HEK293 (cell line): ENCODE results near the gene ZNF587.

Source experiments
- CTCF ChIA-PET: fragments of 350-600 bp; formaldehyde crosslinking; extraction: SDS; loops from one replicate; lab custom pipeline; 2021; ENCODE audit warnings: antibody characterized with exemption; lab: Yijun Ruan, JAX
- POLR2A ChIA-PET: fragments of 300-600 bp; formaldehyde crosslinking; extraction: SDS; loops from one replicate; lab custom pipeline; 2020; ENCODE audit warnings: antibody characterized with exemption, inconsistent platforms; lab: Yijun Ruan, JAX
- H3K27ac ChIP-seq: fragments of 200-500 bp; sonication (Bioruptor generic); 2 replicates; pipeline ENCODE4 v1.5.1; 2014; ENCODE audit warnings: low read depth, low read length, control low read depth, inconsistent platforms; ENCODE audit errors: extremely low read depth
- H3K36me3 ChIP-seq, 2 experiments: fragments of 200-500 bp in 1 of 2; sonication (Bioruptor generic) in 1 of 2; 1 replicate in 1 of 2; 2 replicates in 1 of 2; pipeline ENCODE4 v1.5.1; 2014 to 2017; ENCODE audit warnings: inconsistent platforms in 2 of 2, low read length in 2 of 2; ENCODE audit not compliant: control insufficient read depth in 2 of 2, insufficient read depth in 1 of 2
- H3K4me1 ChIP-seq: fragments of 200-500 bp; sonication (Bioruptor generic); 2 replicates; pipeline ENCODE4 v1.5.1; 2014; ENCODE audit warnings: mild to moderate bottlenecking, low read length, inconsistent platforms; ENCODE audit not compliant: control insufficient read depth, insufficient read depth
- H3K4me3 ChIP-seq: 2 replicates; pipeline ENCODE4 v1.5.1; 2011; ENCODE audit warnings: low read depth, mild to moderate bottlenecking, control low read depth, low read length, moderate library complexity
- H3K9me3 ChIP-seq: fragments of 200-500 bp; sonication (Bioruptor generic); 2 replicates; pipeline ENCODE4 v1.5.1; 2014; ENCODE audit warnings: low read depth, low read length, inconsistent platforms; ENCODE audit not compliant: control insufficient read depth, insufficient read depth
- BCL11B ChIP-seq: fragments of 450-650 bp; formaldehyde crosslinking; IDR thresholded peaks from 2 replicates; pipeline ENCODE4 v1.5.1; 2016; ENCODE audit warnings: low read depth, missing biosample characterization, missing genetic modification characterization
- GLIS2 ChIP-seq: fragments of 450-650 bp; formaldehyde crosslinking; IDR thresholded peaks from 2 replicates; pipeline ENCODE4 v1.5.1; 2016; ENCODE audit warnings: missing biosample characterization, missing genetic modification characterization
- HOXD13 ChIP-seq: sonication (generic); formaldehyde crosslinking; IDR thresholded peaks from 2 replicates; pipeline ENCODE4 v1.8.0; 2022; ENCODE audit warnings: missing genetic modification reagents, borderline replicate concordance
- KLF7 ChIP-seq: fragments of 450-650 bp; formaldehyde crosslinking; IDR thresholded peaks from 2 replicates; pipeline ENCODE4 v1.5.1; 2016; ENCODE audit warnings: missing biosample characterization, missing genetic modification characterization, borderline replicate concordance
- ZBTB17 ChIP-seq: fragments of 450-650 bp; formaldehyde crosslinking; IDR thresholded peaks from 2 replicates; pipeline ENCODE4 v1.5.1; 2016; ENCODE audit warnings: missing biosample characterization, missing genetic modification characterization
- ZNF10 ChIP-seq: fragments of 450-650 bp; formaldehyde crosslinking; IDR thresholded peaks from 2 replicates; pipeline ENCODE4 v1.5.1; 2017; ENCODE audit warnings: missing biosample characterization, missing genetic modification characterization
- ZNF133 ChIP-seq: fragments of 450-650 bp; formaldehyde crosslinking; IDR thresholded peaks from 2 replicates; pipeline ENCODE4 v1.5.1; 2016; ENCODE audit warnings: missing biosample characterization, missing genetic modification characterization
- ZNF202 ChIP-seq: fragments of 450-650 bp; formaldehyde crosslinking; IDR thresholded peaks from 2 replicates; pipeline ENCODE4 v1.5.1; 2016; ENCODE audit warnings: missing biosample characterization, missing genetic modification characterization, borderline replicate concordance
- ZNF239 ChIP-seq: fragments of 450-650 bp; formaldehyde crosslinking; IDR thresholded peaks from 2 replicates; pipeline ENCODE4 v1.5.1; 2016; ENCODE audit warnings: missing biosample characterization, missing genetic modification characterization
- ZNF274 ChIP-seq, 2 experiments: fragments of 200-500 bp in 1 of 2; fragments of 450-650 bp in 1 of 2; sonication (Bioruptor generic) in 1 of 2; formaldehyde crosslinking in 1 of 2; IDR thresholded peaks; 2 replicates each; pipeline versions ENCODE4 v1.5.1 to v1.6.1; 2014 to 2016; ENCODE audit warnings: borderline replicate concordance in 1 of 2, inconsistent platforms in 1 of 2, low read length in 1 of 2, missing biosample characterization in 1 of 2, missing genetic modification characterization in 1 of 2
- ZNF302 ChIP-seq: fragments of 450-650 bp; formaldehyde crosslinking; IDR thresholded peaks from 2 replicates; pipeline ENCODE4 v1.5.1; 2016; ENCODE audit warnings: missing biosample characterization, missing genetic modification characterization, low read depth
- ZNF335 ChIP-seq: fragments of 450-650 bp; formaldehyde crosslinking; conservative IDR thresholded peaks from 2 replicates; pipeline ENCODE4 v1.5.1; 2016; ENCODE audit warnings: missing biosample characterization, missing genetic modification characterization
- ZNF510 ChIP-seq: fragments of 450-650 bp; formaldehyde crosslinking; IDR thresholded peaks from 2 replicates; pipeline ENCODE4 v1.5.1; 2018; ENCODE audit warnings: mild to moderate bottlenecking, missing genetic modification characterization, missing biosample characterization; ENCODE audit not compliant: insufficient replicate concordance
- ZNF558 ChIP-seq: fragments of 450-650 bp; formaldehyde crosslinking; IDR thresholded peaks from 2 replicates; pipeline ENCODE4 v1.5.1; 2016; ENCODE audit warnings: missing biosample characterization, missing genetic modification characterization
- ZNF837 ChIP-seq: fragments of 450-650 bp; formaldehyde crosslinking; IDR thresholded peaks from 2 replicates; pipeline ENCODE4 v1.5.1; 2016; ENCODE audit warnings: missing biosample characterization, missing genetic modification characterization
- ZSCAN30 ChIP-seq: fragments of 450-650 bp; IDR thresholded peaks from 2 replicates; pipeline ENCODE4 v1.5.1; 2018; ENCODE audit warnings: missing biosample characterization, mild to moderate bottlenecking, missing genetic modification characterization, moderate library complexity
- ZXDB ChIP-seq: fragments of 450-650 bp; formaldehyde crosslinking; IDR thresholded peaks from 2 replicates; pipeline ENCODE4 v1.5.1; 2016; ENCODE audit warnings: missing biosample characterization, missing genetic modification characterization
- TF ChIP-seq, protein P1 (sequence below): fragments of 450-650 bp; formaldehyde crosslinking; IDR thresholded peaks from 2 replicates; pipeline ENCODE4 v1.5.1; 2016; ENCODE audit warnings: missing biosample characterization, missing genetic modification characterization
- TF ChIP-seq, protein P2 (sequence below): fragments of 450-650 bp; formaldehyde crosslinking; IDR thresholded peaks from 2 replicates; pipeline ENCODE4 v1.5.1; 2016; ENCODE audit warnings: missing biosample characterization, missing genetic modification characterization
- TF ChIP-seq, protein P3 (sequence below): fragments of 450-650 bp; formaldehyde crosslinking; IDR thresholded peaks from 2 replicates; pipeline ENCODE4 v1.5.1; 2016; ENCODE audit warnings: missing biosample characterization, missing genetic modification characterization
- TF ChIP-seq, protein P4 (sequence below): sonication (generic); formaldehyde crosslinking; IDR thresholded peaks from 2 replicates; pipeline ENCODE4 v1.8.1; 2022; ENCODE audit warnings: mild to moderate bottlenecking, moderate library complexity, missing genetic modification reagents

Gene ZNF587

GRCh38 chr19:57817976-57818375 is 31.7 kb upstream of the ZNF587 start:
- Histone ChIP-seq H3K9me3 (no peaks in the 10 kb centered on the region), H3K4me1 (peaks cover 2% of the 10 kb centered on the region; the same call in 1 of the 2 replicates), H3K36me3 (peaks cover 7 to 20% of the 10 kb centered on the region in 2 experiments; a peak in 2 of 3 replicates), H3K27ac (no peak overlapping the region)
- POLR2A ChIA-PET: no interaction called here
- CTCF ChIA-PET: no interaction called here
- TF ChIP-seq, protein P1, sequence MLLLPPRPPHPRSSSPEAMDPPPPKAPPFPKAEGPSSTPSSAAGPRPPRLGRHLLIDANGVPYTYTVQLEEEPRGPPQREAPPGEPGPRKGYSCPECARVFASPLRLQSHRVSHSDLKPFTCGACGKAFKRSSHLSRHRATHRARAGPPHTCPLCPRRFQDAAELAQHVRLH (tag by site-specific recombination): no peak
- TF ChIP-seq GLIS2 (tag by site-specific recombination): no peak
- no peak for TF ChIP-seq ZNF302 (tag by site-specific recombination)
- no peak for TF ChIP-seq ZNF133 (tag by site-specific recombination)
- TF ChIP-seq, all 188 proteins: peak for 0
- no peak overlapping the region for H3K4me3 ChIP-seq

- H3K36me3 ChIP-seq: peaks cover 7 to 21% of the 10 kb centered on the region in 2 experiments; a peak in 2 of 3 replicates
- H3K27ac ChIP-seq: no peak overlapping the region
- POLR2A ChIA-PET: interaction anchor here (0.7 to 1.8 kb wide), 6 partner anchors 16 to 333 kb away, joined by 7 to 8 read pairs (median 8); partner anchors contain the start of genes ZNF329, ZNF417, ZNF551 and ZNF587
- no peak overlapping the region for H3K4me3 ChIP-seq
- CTCF ChIA-PET: no interaction called here
- TF ChIP-seq, protein P2, sequence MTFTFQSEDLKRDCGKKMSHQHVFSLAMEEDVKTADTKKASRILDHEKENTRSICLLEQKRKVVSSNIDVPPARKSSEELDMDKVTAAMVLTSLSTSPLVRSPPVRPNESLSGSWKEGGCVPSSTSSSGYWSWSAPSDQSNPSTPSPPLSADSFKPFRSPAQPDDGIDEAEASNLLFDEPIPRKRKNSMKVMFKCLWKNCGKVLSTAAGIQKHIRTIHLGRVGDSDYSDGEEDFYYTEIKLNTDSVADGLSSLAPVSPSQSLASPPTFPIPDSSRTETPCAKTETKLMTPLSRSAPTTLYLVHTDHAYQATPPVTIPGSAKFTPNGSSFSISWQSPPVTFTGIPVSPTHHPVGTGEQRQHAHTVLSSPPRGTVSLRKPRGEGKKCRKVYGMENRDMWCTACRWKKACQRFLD (tag by site-specific recombination): no peak
- no peak for TF ChIP-seq ZSCAN30
- TF ChIP-seq ZNF837 (tag by site-specific recombination): no peak
- no peak for TF ChIP-seq ZNF10 (tag by site-specific recombination)
- TF ChIP-seq, protein P3, sequence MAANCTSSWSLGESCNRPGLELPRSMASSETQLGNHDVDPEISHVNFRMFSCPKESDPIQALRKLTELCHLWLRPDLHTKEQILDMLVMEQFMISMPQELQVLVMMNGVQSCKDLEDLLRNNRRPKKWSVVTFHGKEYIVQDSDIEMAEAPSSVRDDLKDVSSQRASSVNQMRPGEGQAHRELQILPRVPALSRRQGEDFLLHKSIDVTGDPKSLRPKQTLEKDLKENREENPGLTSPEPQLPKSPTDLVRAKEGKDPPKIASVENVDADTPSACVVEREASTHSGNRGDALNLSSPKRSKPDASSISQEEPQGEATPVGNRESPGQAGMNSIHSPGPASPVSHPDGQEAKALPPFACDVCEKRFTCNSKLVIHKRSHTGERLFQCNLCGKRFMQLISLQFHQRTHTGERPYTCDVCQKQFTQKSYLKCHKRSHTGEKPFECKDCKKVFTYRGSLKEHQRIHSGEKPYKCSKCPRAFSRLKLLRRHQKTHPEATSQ (tag by site-specific recombination): no peak
- no peak for TF ChIP-seq ZNF510 (tag by site-specific recombination)
- no peak for TF ChIP-seq ZNF239 (tag by site-specific recombination)
- no peak for TF ChIP-seq ZNF274 (IDR thresholded peaks at IDR 0.05; ENCODE audit: low read length)
- TF ChIP-seq ZNF274 (tag by site-specific recombination; IDR thresholded peaks at IDR 0.05; ENCODE audit: borderline replicate concordance): no peak
- no peak for TF ChIP-seq ZXDB (tag by site-specific recombination)
- TF ChIP-seq BCL11B: no peak
- TF ChIP-seq KLF7 (tag by site-specific recombination): no peak
- TF ChIP-seq ZNF202 (tag by site-specific recombination): no peak
- TF ChIP-seq ZNF335 (tag by site-specific recombination): no peak
- no peak for TF ChIP-seq ZNF558 (tag by site-specific recombination)
- no peak for TF ChIP-seq HOXD13 (CRISPR knock-in tag)
- TF ChIP-seq, protein P4, sequence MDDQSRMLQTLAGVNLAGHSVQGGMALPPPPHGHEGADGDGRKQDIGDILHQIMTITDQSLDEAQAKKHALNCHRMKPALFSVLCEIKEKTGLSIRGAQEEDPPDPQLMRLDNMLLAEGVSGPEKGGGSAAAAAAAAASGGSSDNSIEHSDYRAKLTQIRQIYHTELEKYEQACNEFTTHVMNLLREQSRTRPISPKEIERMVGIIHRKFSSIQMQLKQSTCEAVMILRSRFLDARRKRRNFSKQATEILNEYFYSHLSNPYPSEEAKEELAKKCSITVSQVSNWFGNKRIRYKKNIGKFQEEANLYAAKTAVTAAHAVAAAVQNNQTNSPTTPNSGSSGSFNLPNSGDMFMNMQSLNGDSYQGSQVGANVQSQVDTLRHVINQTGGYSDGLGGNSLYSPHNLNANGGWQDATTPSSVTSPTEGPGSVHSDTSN: no peak
- no peak for TF ChIP-seq GLIS2 (tag by site-specific recombination)
- no peak for TF ChIP-seq ZBTB17 (tag by site-specific recombination)
- H3K4me1 ChIP-seq: peaks cover 2% of the 10 kb centered on the region; the same call in 1 of the 2 replicates
- H3K9me3 ChIP-seq: no peaks in the 10 kb centered on the region
Measured at GRCh38 chr19:57818378-57818777, 31.3 kb upstream of the ZNF587 start.
